ENCODE data around the gene NTNG1. TPM values are rescaled to one million over a fixed set of nuclear protein-coding genes. Genes with fewer than 3 reads are reported as not detected.

The NTNG1 gene
- total RNA-seq, 1 experiment from 2014 or later = not detected

DNA sequence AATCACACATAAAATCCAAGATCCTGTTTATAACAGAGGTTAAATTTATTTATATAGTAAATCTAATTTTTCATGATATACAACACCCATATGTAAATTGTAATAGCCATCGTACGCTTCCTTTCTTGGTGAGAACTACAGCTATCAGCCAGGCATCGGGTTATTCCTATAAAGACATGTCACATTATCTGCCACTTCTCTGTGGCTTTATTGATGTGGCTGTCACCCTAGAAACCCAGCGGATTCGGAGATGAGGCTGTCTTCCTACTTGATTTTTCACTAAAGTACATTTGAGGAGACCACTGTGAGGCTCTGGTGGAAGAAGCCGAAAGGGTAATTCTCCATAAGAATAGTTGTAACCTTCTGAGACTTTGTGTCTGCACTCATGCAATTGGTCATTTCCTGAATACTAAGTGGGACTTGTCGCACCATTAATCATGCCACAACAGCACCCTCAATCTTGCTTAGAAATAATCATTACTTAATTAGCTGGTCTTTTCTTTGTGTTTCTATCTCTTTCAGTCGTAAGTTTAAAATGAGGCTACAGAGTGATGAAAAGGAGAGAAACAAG, 106.0 kb downstream of the NTNG1 start:
- Histone ChIP-seq H3K36me3 (ENCODE audit: insufficient read depth, low read length) (no peaks in the 10 kb centered on the region), H3K9me3 (ENCODE audit: low read length) (no peaks in the 10 kb centered on the region), H2AFZ (ENCODE audit: low read length) (no peak overlapping the region), H3K4me2 (ENCODE audit: low read depth, low read length, poor library complexity, severe bottlenecking) (no peak overlapping the region), H3K4me1 (ENCODE audit: low read length) (no peaks in the 10 kb centered on the region), H4K20me1 (ENCODE audit: insufficient read depth, low read depth, low read length) (no peaks in the 10 kb centered on the region), H3K79me2 (ENCODE audit: low read length) (no peaks in the 10 kb centered on the region), H3K4me3 (ENCODE audit: low read length) (no peak overlapping the region), H3K27me3 (ENCODE audit: low read length) (no peaks in the 10 kb centered on the region), H3K27ac (ENCODE audit: low read length) (no peak overlapping the region), H3K9me2 (replicated peaks; ENCODE audit: insufficient read depth, low read length) (no peaks in the 10 kb centered on the region), H3K9ac (ENCODE audit: low read length) (no peak overlapping the region)
- DNase-seq = no peak

DNA sequence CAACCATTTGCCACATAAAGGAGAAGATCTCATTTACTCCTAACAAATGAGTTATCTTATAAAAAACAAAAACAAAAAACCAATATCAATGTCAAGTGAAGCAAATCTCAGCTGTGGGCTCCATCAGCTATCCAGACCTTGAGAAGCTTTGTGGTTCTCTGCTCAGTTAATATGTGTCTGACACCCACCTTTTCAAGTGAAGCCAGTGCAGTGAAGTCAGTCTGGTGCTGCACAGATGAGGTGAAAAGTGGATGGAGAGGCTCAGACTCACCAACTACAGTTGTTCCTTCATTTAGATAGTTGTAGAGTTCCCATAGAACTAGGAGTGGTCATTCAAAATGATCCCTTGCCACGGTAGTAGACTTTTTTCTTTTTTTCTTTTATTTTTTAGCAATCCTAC, 106.8 kb downstream of the NTNG1 start:
- no peaks in the 10 kb centered on the region for H3K27me3 ChIP-seq (ENCODE audit: low read length)
- no peaks in the 10 kb centered on the region for H3K79me2 ChIP-seq (ENCODE audit: low read length)
- no peaks in the 10 kb centered on the region for H4K20me1 ChIP-seq (ENCODE audit: insufficient read depth, low read depth, low read length)
- no peak overlapping the region for H2AFZ ChIP-seq (ENCODE audit: low read length)
- no peak overlapping the region for H3K27ac ChIP-seq (ENCODE audit: low read length)
- no peaks in the 10 kb centered on the region for H3K4me1 ChIP-seq (ENCODE audit: low read length)
- H3K9ac ChIP-seq (ENCODE audit: low read length) = no peak overlapping the region
- no peaks in the 10 kb centered on the region for H3K9me3 ChIP-seq (ENCODE audit: low read length)
- DNase-seq = no peak
- H3K36me3 ChIP-seq (ENCODE audit: insufficient read depth, low read length) = no peaks in the 10 kb centered on the region
- H3K4me2 ChIP-seq (ENCODE audit: low read depth, low read length, poor library complexity, severe bottlenecking) = no peak overlapping the region
- no peaks in the 10 kb centered on the region for H3K9me2 ChIP-seq (replicated peaks; ENCODE audit: insufficient read depth, low read length)
- no peak overlapping the region for H3K4me3 ChIP-seq (ENCODE audit: low read length)

DNA sequence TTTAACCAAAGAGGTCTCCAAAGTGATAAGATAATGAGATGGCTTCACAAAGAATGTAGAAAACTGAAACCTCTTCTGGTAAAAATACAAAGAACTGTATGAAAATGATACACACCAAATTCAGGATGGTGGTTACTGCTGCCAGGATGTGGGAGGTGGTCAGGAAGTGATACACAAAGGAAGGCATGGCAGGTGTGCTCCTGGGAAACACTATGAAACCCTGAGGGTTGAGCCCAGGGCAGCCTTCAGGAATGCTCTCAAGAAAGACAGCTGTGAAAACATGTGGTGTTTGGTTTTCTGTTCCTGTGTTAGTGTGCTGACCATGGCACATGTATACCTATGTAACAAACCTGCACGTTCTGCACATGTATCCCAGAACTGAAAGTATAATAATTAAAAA, 109.3 kb downstream of the NTNG1 start:
- Histone ChIP-seq H3K9me3 (ENCODE audit: low read length) (no peaks in the 10 kb centered on the region), H3K4me2 (ENCODE audit: low read depth, low read length, poor library complexity, severe bottlenecking) (no peak overlapping the region), H3K36me3 (ENCODE audit: insufficient read depth, low read length) (no peaks in the 10 kb centered on the region), H3K27me3 (ENCODE audit: low read length) (no peaks in the 10 kb centered on the region), H2AFZ (ENCODE audit: low read length) (no peak overlapping the region), H3K9me2 (replicated peaks; ENCODE audit: insufficient read depth, low read length) (no peaks in the 10 kb centered on the region), H4K20me1 (ENCODE audit: insufficient read depth, low read depth, low read length) (no peaks in the 10 kb centered on the region), H3K4me1 (ENCODE audit: low read length) (no peaks in the 10 kb centered on the region), H3K79me2 (ENCODE audit: low read length) (no peaks in the 10 kb centered on the region), H3K9ac (ENCODE audit: low read length) (no peak overlapping the region), H3K27ac (ENCODE audit: low read length) (no peak overlapping the region), H3K4me3 (ENCODE audit: low read length) (no peak overlapping the region)
- no peak for DNase-seq

DNA sequence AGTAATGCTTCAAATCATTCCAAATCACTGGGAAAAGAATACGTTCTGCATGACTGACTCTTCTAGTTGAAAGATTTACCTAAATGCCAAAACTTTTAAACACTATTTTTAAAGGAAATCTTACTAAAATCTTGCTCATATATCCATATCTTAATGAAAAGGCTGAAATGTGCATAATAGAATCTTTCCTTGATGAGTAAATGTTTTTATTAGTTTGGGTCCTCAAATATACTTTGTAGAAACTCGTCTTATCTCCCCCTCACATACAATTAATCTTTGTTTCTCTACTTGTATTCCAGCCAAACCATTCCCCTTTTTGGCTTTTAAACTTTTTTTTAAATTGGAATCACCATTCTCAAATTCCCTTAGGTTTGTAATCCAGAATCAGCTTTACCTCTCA, 110.2 kb downstream of the NTNG1 start:
- no peak overlapping the region for H3K27ac ChIP-seq (ENCODE audit: low read length)
- H3K27me3 ChIP-seq (ENCODE audit: low read length) = no peaks in the 10 kb centered on the region
- H3K9me2 ChIP-seq (replicated peaks; ENCODE audit: insufficient read depth, low read length) = no peaks in the 10 kb centered on the region
- H3K4me3 ChIP-seq (ENCODE audit: low read length) = no peak overlapping the region
- no peaks in the 10 kb centered on the region for H3K4me1 ChIP-seq (ENCODE audit: low read length)
- no peak overlapping the region for H3K4me2 ChIP-seq (ENCODE audit: low read depth, low read length, poor library complexity, severe bottlenecking)
- no peak for DNase-seq
- no peaks in the 10 kb centered on the region for H4K20me1 ChIP-seq (ENCODE audit: insufficient read depth, low read depth, low read length)
- H3K36me3 ChIP-seq (ENCODE audit: insufficient read depth, low read length) = no peaks in the 10 kb centered on the region
- H3K9ac ChIP-seq (ENCODE audit: low read length) = no peak overlapping the region
- H3K9me3 ChIP-seq (ENCODE audit: low read length) = no peaks in the 10 kb centered on the region
- H2AFZ ChIP-seq (ENCODE audit: low read length) = no peak overlapping the region
- H3K79me2 ChIP-seq (ENCODE audit: low read length) = no peaks in the 10 kb centered on the region

DNA sequence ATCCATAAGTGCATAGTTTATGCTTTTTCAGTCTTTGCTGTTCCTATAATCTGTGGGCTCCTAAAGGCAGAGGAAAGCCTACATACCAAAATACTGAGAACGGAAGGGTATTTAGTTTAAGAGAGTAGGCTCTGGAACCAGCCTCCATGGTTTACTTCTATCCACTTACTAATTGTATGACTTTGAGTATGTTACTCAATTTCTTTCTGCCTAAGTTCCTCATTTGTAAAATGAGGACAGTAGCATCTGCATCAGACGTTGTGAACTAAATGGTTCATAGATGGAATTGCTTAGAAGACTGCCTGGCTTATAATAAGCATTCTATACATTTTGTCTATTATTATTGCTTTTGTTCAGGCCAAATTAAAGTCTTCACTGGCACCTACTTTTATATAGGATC, 111.0 kb downstream of the NTNG1 start:
- Histone ChIP-seq H3K9ac (ENCODE audit: low read length) (no peak overlapping the region), H4K20me1 (ENCODE audit: insufficient read depth, low read depth, low read length) (no peaks in the 10 kb centered on the region), H3K9me2 (replicated peaks; ENCODE audit: insufficient read depth, low read length) (no peaks in the 10 kb centered on the region), H3K4me3 (ENCODE audit: low read length) (no peak overlapping the region), H3K27me3 (ENCODE audit: low read length) (no peaks in the 10 kb centered on the region), H3K27ac (ENCODE audit: low read length) (no peak overlapping the region), H3K79me2 (ENCODE audit: low read length) (no peaks in the 10 kb centered on the region), H3K4me1 (ENCODE audit: low read length) (no peaks in the 10 kb centered on the region), H3K9me3 (ENCODE audit: low read length) (no peaks in the 10 kb centered on the region), H2AFZ (ENCODE audit: low read length) (no peak overlapping the region), H3K36me3 (ENCODE audit: insufficient read depth, low read length) (no peaks in the 10 kb centered on the region), H3K4me2 (ENCODE audit: low read depth, low read length, poor library complexity, severe bottlenecking) (no peak overlapping the region)
- DNase-seq = no peak

DNA sequence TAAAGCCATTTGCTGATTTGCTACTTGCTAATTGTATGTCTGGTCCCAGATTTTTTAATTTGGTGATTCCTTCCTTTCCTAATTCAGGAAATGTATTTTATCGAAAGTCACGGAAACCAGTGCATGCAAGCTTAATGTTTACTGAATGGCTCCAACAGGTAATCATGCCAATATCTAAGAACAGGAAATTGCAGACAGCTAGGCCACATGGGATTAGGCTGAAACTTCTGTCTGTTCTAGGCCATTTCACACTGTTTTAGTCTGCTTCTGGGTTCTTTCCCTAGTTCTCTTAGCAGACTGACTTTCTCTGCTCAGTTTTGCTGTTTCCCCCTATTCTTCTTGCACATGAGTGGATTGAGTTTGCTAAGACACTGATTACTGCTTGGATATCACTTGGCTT, 111.4 kb downstream of the NTNG1 start:
- Histone ChIP-seq H3K4me2 (ENCODE audit: low read depth, low read length, poor library complexity, severe bottlenecking) (no peak overlapping the region), H3K4me1 (ENCODE audit: low read length) (no peaks in the 10 kb centered on the region), H3K9me2 (replicated peaks; ENCODE audit: insufficient read depth, low read length) (no peaks in the 10 kb centered on the region), H3K36me3 (ENCODE audit: insufficient read depth, low read length) (no peaks in the 10 kb centered on the region), H4K20me1 (ENCODE audit: insufficient read depth, low read depth, low read length) (no peaks in the 10 kb centered on the region), H3K79me2 (ENCODE audit: low read length) (no peaks in the 10 kb centered on the region), H2AFZ (ENCODE audit: low read length) (no peak overlapping the region), H3K9ac (ENCODE audit: low read length) (no peak overlapping the region), H3K27me3 (ENCODE audit: low read length) (no peaks in the 10 kb centered on the region), H3K27ac (ENCODE audit: low read length) (no peak overlapping the region), H3K4me3 (ENCODE audit: low read length) (no peak overlapping the region), H3K9me3 (ENCODE audit: low read length) (no peaks in the 10 kb centered on the region)
- no peak for DNase-seq

DNA sequence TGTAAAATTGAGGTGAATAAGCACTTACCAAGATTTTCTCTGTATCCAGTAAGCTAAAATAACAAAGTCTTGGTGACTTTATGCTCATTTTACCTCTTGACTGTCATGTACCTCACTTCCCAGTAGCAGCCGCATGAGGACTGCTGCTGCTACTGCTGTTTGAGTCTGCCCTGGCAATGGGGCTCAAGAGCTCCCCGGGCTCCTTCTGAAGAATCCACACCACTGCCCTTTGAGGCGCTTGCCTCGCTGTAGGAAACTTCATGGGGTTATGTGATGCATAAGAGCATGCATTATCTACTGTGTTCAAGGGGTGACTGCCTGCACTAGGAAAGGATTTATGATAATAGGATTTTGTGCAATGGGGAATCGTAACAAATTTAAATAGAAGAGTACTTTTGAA, 113.5 kb downstream of the NTNG1 start:
- no peak overlapping the region for H3K4me3 ChIP-seq (ENCODE audit: low read length)
- H4K20me1 ChIP-seq (ENCODE audit: insufficient read depth, low read depth, low read length) = no peaks in the 10 kb centered on the region
- H3K27me3 ChIP-seq (ENCODE audit: low read length) = no peaks in the 10 kb centered on the region
- H3K4me2 ChIP-seq (ENCODE audit: low read depth, low read length, poor library complexity, severe bottlenecking) = no peak overlapping the region
- no peaks in the 10 kb centered on the region for H3K36me3 ChIP-seq (ENCODE audit: insufficient read depth, low read length)
- no peak overlapping the region for H3K9ac ChIP-seq (ENCODE audit: low read length)
- no peak for DNase-seq
- no peaks in the 10 kb centered on the region for H3K4me1 ChIP-seq (ENCODE audit: low read length)
- H3K27ac ChIP-seq (ENCODE audit: low read length) = no peak overlapping the region
- no peaks in the 10 kb centered on the region for H3K9me3 ChIP-seq (ENCODE audit: low read length)
- no peak overlapping the region for H2AFZ ChIP-seq (ENCODE audit: low read length)
- no peaks in the 10 kb centered on the region for H3K79me2 ChIP-seq (ENCODE audit: low read length)
- H3K9me2 ChIP-seq (replicated peaks; ENCODE audit: insufficient read depth, low read length) = no peaks in the 10 kb centered on the region

DNA sequence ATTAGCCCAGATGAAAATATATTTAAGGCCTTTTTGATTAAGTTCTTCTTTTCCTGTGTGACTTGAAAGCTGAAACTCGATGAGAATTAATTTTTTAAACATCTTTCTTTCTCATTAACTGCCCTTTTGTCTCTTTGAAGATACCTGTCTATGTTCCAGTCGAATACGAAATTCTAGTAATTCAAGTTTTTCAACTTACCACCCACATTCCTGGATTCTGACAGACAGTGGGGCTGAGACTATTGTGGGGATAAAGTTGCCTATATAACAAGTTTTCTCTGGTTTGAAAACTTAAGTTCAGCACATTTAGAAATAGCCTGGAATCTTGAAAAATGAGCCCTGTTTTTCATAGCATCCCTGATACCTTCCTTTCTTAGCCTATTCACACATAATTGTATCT, 114.6 kb downstream of the NTNG1 start:
- Histone ChIP-seq H3K27ac (ENCODE audit: low read length) (no peak overlapping the region), H3K79me2 (ENCODE audit: low read length) (no peaks in the 10 kb centered on the region), H3K36me3 (ENCODE audit: insufficient read depth, low read length) (no peaks in the 10 kb centered on the region), H4K20me1 (ENCODE audit: insufficient read depth, low read depth, low read length) (no peaks in the 10 kb centered on the region), H2AFZ (ENCODE audit: low read length) (no peak overlapping the region), H3K9ac (ENCODE audit: low read length) (no peak overlapping the region), H3K9me2 (replicated peaks; ENCODE audit: insufficient read depth, low read length) (no peaks in the 10 kb centered on the region), H3K4me3 (ENCODE audit: low read length) (no peak overlapping the region), H3K4me1 (ENCODE audit: low read length) (no peaks in the 10 kb centered on the region), H3K27me3 (ENCODE audit: low read length) (no peaks in the 10 kb centered on the region), H3K9me3 (ENCODE audit: low read length) (no peaks in the 10 kb centered on the region), H3K4me2 (ENCODE audit: low read depth, low read length, poor library complexity, severe bottlenecking) (no peak overlapping the region)
- no peak for DNase-seq
